Right lobe of liver (tissue), 4 donors: Measurements from ENCODE around the gene IKZF2.

Source experiments
- CTCF ChIP-seq, 4 donors: fragments of 200-600 bp in 3 of 4; fragments of 450-650 bp in 1 of 4; IDR thresholded peaks; one replicate each; pipeline versions ENCODE4 v1.5.1 to v1.8.0; 2016 to 2022; ENCODE audit warnings: antibody characterized with exemption in 4 of 4, mild to moderate bottlenecking in 2 of 4
- POLR2A ChIP-seq: fragments of 450-650 bp; IDR thresholded peaks from one replicate; pipeline ENCODE4 v1.6.1; 2017; ENCODE audit warnings: antibody characterized with exemption, mild to moderate bottlenecking
- donor health status: DM: no; HTN: no; CAD: no.
- donor health status: DM: no; HTN: no; CAD: no.
- donor health status: DM: no; HTN: yes; CAD: no.

GRCh38 chr2:213172641-213173040 lies 21.2 kb upstream of the IKZF2 start:
- TF ChIP-seq POLR2A (no peak), CTCF (IDR thresholded peaks at IDR 0.05) (no peak)
